Heart left ventricle (tissue), 16 donors: Measurements from ENCODE around the gene ARL10. TPM values are rescaled to one million over a fixed set of nuclear protein-coding genes. Genes with fewer than 3 reads are reported as not detected.
A peak's percentile ranks its signal among the peaks of the same experiment; 100 is the strongest.

Experiments used
- ATAC-seq, 4 donors: fragments of 200-7000 bp; cut with Tn5 transposase; one replicate each; pipeline ENCODE4 v1.9.1; 2020 to 2022; ENCODE audit warnings: moderate library complexity in 4 of 4, mild to moderate bottlenecking in 3 of 4, moderate number of reproducible peaks in 1 of 4
- DNase-seq, 5 donors: peaks; one replicate each; pipeline ENCODE4 v3.0.0-alpha.2; 2020
- H3K27ac ChIP-seq, 12 donors: fragments of 200-600 bp; sonication (generic) in 4 of 12; one replicate each; pipeline versions ENCODE4 v1.5.0 to v1.8.0; 2016 to 2022; ENCODE audit warnings: mild to moderate bottlenecking in 2 of 12
- H3K27me3 ChIP-seq, 9 donors: fragments of 200-600 bp; sonication (generic) in 2 of 9; one replicate each; pipeline versions ENCODE4 v1.5.1 to v1.8.0; 2016 to 2022; ENCODE audit warnings: mild to moderate bottlenecking in 3 of 9
- H3K36me3 ChIP-seq, 9 donors: fragments of 200-600 bp; sonication (generic) in 2 of 9; one replicate each; pipeline versions ENCODE4 v1.5.0 to v1.8.0; 2018 to 2022; ENCODE audit warnings: mild to moderate bottlenecking in 2 of 9
- H3K4me1 ChIP-seq, 12 donors: fragments of 200-600 bp; sonication (generic) in 4 of 12; one replicate each; pipeline versions ENCODE4 v1.5.0 to v1.8.0; 2016 to 2022; ENCODE audit warnings: mild to moderate bottlenecking in 3 of 12
- H3K4me3 ChIP-seq, 12 donors: fragments of 200-600 bp; sonication (generic) in 4 of 12; one replicate each; pipeline versions ENCODE4 v1.5.0 to v1.8.0; 2017 to 2022; ENCODE audit warnings: mild to moderate bottlenecking in 9 of 12, moderate library complexity in 4 of 12
- H3K9me3 ChIP-seq, 12 donors: fragments of 200-600 bp; sonication (generic) in 4 of 12; one replicate each; pipeline versions ENCODE4 v1.5.0 to v1.8.0; 2016 to 2022; ENCODE audit warnings: mild to moderate bottlenecking in 1 of 12
- POLR2A ChIP-seq, 2 donors: fragments of 450-650 bp; IDR thresholded peaks; one replicate each; pipeline ENCODE4 v1.6.1; 2017; ENCODE audit warnings: antibody characterized with exemption in 2 of 2, mild to moderate bottlenecking in 2 of 2, moderate library complexity in 2 of 2
- WGBS, 4 donors: extraction: QIAGEN DNeasy Blood & Tissue Kit in 2 of 4; methylation state at CpG; one replicate each; pipeline versions ENCODE4 v1.1.5 to v1.1.7; 2013 to 2018; 5-methylcytosine and 5-hydroxymethylcytosine counted together
- intact Hi-C, 10 donors: fragments of 100-400 bp; cut with DNase I; formaldehyde crosslinking; loops; one replicate each; pipeline versions ENCODE4 v1.11.1 to v1.14.2; 2022
- polyA plus RNA-seq, 2 donors: library from polyadenylated mRNA; stranded (reverse); fragments of 200-250 nt; gene quantifications; one replicate each; pipeline ENCODE4 v1.2.3, GENCODE V29; 2013
- total RNA-seq, 9 donors: library from RNA; depleted of rRNA in 2 of 9; stranded (reverse); fragments of >200 nt in 2 of 9; fragmentation: NEBNext Ultra II Directional in 3 of 9; extraction: Animal tissue kit (Norgen Biotek cat#: 25700) in 3 of 9; gene quantifications; one replicate each; pipeline versions ENCODE4 v1.1.0 to v1.2.4, GENCODE V29; 2016 to 2023
- TF ChIP-seq, protein P1 (sequence below), 12 donors: fragments of 200-600 bp; sonication (generic) in 4 of 12; IDR thresholded peaks; one replicate each; pipeline versions ENCODE4 v1.5.0 to v1.8.0; 2018 to 2022; ENCODE audit warnings: antibody characterized with exemption in 12 of 12, mild to moderate bottlenecking in 5 of 12
- donor health status: ischemic (EF 13 %, LVEDD 7.1; RV severe dilation, severe dysfunction).
- donor health status: healthy with polysubstance abuse.
- donor health status: DM: no; HTN: yes; CAD: no.
- donor health status: DM: no; HTN: no; CAD: no.
- donor health status: ischemic (EF 25% LVEDD 6.9; RV normal size, moderate dysfunction).
- donor health status: ischemic (EF 25% LVEDD 5.7; RV mildly dilated, moderate dysfunction).
- donor health status: healthy.
- donor health status: DM: yes; HTN: yes; CAD: no.
- donor health status: ischemic (EF 35%, LVEDD 5.7; RV mildly dilated, moderate dysfunction).
- donor health status: nonischemic (EF 11% LVEDD 7.7; RV severe dilation, severe dysfunction).
- donor health status: DM: yes; HTN: yes; CAD: no.
- donor health status: PGD.
- donor health status: ischemic (EF 29% LVEDD 5.4; RV normal size, mild dysfunction).
- donor health status: nonischemic (EF 23%, LVEDD 6.1; RV moderate dilation, normal function).

Gene ARL10
- total and polyA plus RNA-seq, 11 donors: 1.5 to 8.1 (median 5.4) TPM

DNA sequence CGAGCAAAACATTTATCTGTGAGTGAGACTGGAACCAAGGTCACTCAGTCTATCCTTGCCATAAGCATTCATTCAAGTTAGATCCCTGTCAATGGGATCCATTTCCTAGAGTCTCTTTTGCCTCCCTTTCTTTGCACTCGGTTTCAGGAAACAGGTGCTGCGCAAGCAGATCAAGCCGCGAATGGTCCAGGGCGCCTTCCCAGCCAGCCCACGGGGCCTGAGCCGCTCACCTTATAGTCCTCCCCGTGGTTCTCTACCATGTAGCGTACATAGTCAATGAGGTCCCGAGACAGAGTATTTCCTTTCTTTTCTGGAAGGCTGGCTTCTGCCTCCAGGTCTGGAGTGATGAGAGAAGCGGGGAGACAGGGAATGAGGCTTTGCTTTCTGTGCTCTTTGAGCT, 19.7 kb downstream of the ARL10 start:
- no peak overlapping the region for H3K27ac ChIP-seq

DNA sequence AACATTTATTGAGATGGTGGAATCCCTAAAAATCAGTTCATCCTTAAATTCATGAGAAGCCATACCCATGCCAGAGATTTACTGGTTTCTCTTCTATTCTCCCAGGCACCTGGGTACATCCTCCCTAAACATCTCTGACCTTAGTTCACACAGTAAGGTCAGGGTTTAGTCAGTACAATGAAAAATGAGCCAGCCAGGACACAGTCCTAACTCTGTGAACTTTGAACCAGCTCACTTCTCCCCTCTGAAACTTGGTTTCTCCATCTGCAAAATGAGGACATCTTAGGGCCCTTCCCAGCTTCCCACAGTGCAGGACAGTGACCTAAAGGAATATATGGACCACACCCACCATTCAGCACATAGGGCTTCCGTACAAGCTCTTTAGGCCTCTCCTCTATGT, 21.2 kb downstream of the ARL10 start:
- H3K4me3 ChIP-seq: no peak overlapping the region
- peaks cover 3 to 42% (median 24%) of the 10 kb centered on the region in 12 donors for H3K4me1 ChIP-seq
- intact Hi-C loops: loop anchor here in 1 of 10 donors (10.0 kb wide), 1 partner anchor 148 kb away; the partner anchor contains the start of gene RNF44
- TF ChIP-seq, protein P1, sequence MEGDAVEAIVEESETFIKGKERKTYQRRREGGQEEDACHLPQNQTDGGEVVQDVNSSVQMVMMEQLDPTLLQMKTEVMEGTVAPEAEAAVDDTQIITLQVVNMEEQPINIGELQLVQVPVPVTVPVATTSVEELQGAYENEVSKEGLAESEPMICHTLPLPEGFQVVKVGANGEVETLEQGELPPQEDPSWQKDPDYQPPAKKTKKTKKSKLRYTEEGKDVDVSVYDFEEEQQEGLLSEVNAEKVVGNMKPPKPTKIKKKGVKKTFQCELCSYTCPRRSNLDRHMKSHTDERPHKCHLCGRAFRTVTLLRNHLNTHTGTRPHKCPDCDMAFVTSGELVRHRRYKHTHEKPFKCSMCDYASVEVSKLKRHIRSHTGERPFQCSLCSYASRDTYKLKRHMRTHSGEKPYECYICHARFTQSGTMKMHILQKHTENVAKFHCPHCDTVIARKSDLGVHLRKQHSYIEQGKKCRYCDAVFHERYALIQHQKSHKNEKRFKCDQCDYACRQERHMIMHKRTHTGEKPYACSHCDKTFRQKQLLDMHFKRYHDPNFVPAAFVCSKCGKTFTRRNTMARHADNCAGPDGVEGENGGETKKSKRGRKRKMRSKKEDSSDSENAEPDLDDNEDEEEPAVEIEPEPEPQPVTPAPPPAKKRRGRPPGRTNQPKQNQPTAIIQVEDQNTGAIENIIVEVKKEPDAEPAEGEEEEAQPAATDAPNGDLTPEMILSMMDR (IDR thresholded peaks at IDR 0.05): no peak
- no peak for TF ChIP-seq POLR2A (IDR thresholded peaks at IDR 0.05)
- DNase-seq (no peak), ATAC-seq (no peak)
- peaks cover 0 to 62% (median 49%) of the 10 kb centered on the region in 9 donors for H3K36me3 ChIP-seq
- WGBS, 4 donors: 50 to 82% (median 70%) methylated on average over 1 of the region's 1 CpG
- no peak overlapping the region for H3K27ac ChIP-seq
- H3K9me3 ChIP-seq: no peaks in the 10 kb centered on the region
- H3K27me3 ChIP-seq: no peaks in the 10 kb centered on the region

More for the DNA sequence above, 19.7 kb downstream of the ARL10 start:
- no peak for ATAC-seq
- intact Hi-C loops: loop anchor here in 1 of 10 donors (10.0 kb wide), 1 partner anchor 150 kb away; the partner anchor contains the start of gene RNF44
- TF ChIP-seq POLR2A (IDR thresholded peaks at IDR 0.05): no peak
- TF ChIP-seq, protein P1 (IDR thresholded peaks at IDR 0.05): no peak
- Histone ChIP-seq H3K9me3 (no peaks in the 10 kb centered on the region), H3K36me3 (peaks cover 0 to 51% (median 39%) of the 10 kb centered on the region in 9 donors), H3K27me3 (no peaks in the 10 kb centered on the region), H3K4me3 (no peak overlapping the region), H3K4me1 (peaks cover 3 to 46% (median 26%) of the 10 kb centered on the region in 12 donors)
- 87 to 94% (median 91%) methylated on average over 12 of the region's 12 CpGs for WGBS, 4 donors
- peak in 1 of 5 donors; percentile 9 for DNase-seq

DNA sequence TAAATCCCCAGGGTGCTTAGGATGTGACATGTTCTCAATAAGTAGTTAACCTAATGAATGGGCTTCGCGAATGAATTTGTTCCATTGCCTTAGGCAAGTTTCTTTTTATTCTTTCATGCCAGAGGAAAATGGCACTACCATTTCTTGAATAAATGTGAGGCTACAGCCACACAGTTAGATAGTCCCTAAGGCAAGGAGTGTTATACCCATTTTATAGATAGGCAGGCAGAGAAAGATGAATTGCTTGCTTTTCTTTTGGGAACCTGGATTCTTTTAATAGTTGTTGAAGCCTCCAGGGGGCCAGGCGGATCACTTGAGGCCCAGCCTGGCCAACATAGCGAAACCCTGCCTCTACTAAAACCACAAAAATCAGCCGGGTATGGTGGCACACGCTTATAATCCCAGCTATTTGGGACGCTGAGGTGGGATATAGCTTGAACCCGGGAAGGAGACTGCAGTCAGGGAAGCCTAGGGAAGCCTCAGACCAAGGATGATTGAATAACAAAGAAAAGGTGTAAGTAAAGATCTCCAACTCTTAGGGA, 22.2 kb downstream of the ARL10 start:
- intact Hi-C loops: loop anchor here in 1 of 10 donors (10.0 kb wide), 1 partner anchor 147 kb away; the partner anchor contains the start of gene RNF44
- Histone ChIP-seq H3K9me3 (no peaks in the 10 kb centered on the region), H3K36me3 (peaks cover 0 to 63% (median 59%) of the 10 kb centered on the region in 9 donors), H3K27me3 (no peaks in the 10 kb centered on the region), H3K4me1 (peaks cover 3 to 33% (median 22%) of the 10 kb centered on the region in 12 donors), H3K27ac (peak overlapping the region in 8 of 12 donors; percentile 85 to 100 (median 95)), H3K4me3 (peak overlapping the region; percentile 53 to 89 (median 82))
- TF ChIP-seq POLR2A (IDR thresholded peaks at IDR 0.05): no peak
- TF ChIP-seq, protein P1 (IDR thresholded peaks at IDR 0.05): no peak
- DNase-seq (no peak), ATAC-seq (no peak)
- 43 to 47% (median 44%) methylated on average over 8 of the region's 8 CpGs for WGBS, 4 donors

DNA sequence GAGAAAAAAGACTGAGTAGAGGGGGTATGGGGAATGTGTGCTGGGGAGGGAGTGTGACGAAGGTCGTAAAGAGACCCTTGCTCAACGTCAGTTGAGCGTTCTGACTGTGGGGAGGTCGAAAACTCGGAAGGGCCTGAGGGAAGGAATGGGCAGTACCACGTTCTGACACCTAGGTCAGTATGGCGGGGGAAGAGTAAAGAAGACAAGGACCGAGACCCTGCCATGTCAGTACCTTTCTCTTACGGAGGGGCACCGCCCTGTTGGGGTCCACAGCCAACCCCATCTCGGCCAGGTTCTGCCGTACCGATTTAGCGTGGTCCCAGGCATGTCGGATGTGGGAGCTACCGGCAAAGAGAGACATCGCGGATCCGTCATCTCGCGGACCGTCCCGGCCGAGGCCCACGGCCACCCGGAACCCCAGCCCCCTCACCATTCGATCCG, 22.7 kb downstream of the ARL10 start:
- DNase-seq (no peak), ATAC-seq (peak in 1 of 4 donors; percentile 0)
- intact Hi-C loops: loop anchor here in 2 of 10 donors (1.0 to 10.0 kb wide), 3 partner anchors 25 to 147 kb away; partner anchors contain the start of gene RNF44 (in 1 of the 2)
- peaks cover 2 to 63% (median 59%) of the 10 kb centered on the region in 9 donors for H3K36me3 ChIP-seq
- TF ChIP-seq, protein P1 (IDR thresholded peaks at IDR 0.05): no peak
- TF ChIP-seq POLR2A (IDR thresholded peaks at IDR 0.05): no peak
- WGBS, 4 donors: 1% methylated on average over 12 to 29 of the region's 29 CpGs
- no peaks in the 10 kb centered on the region for H3K27me3 ChIP-seq
- no peaks in the 10 kb centered on the region for H3K9me3 ChIP-seq
- peak overlapping the region; percentile 53 to 89 (median 82) for H3K4me3 ChIP-seq
- peaks cover 3 to 30% (median 22%) of the 10 kb centered on the region in 12 donors for H3K4me1 ChIP-seq
- H3K27ac ChIP-seq: peak overlapping the region; percentile 85 to 100 (median 96)
